Hindlimb muscle (tissue), 1 donor: ENCODE results near the gene OSBPL8. TPM values are rescaled to one million over a fixed set of nuclear protein-coding genes. Genes with fewer than 3 reads are reported as not detected.
"Not testable (repeated sequence)": the region's sequence is repeated elsewhere in the genome, so short reads cannot be mapped to it uniquely, and the experiment has no call there.

Experiments used
- DNase-seq: peaks from one replicate; pipeline ENCODE4 v3.0.0-alpha.2; 2013
- polyA plus RNA-seq: library from polyadenylated mRNA; unstranded; fragments of 120-200 nt; gene quantifications from one replicate; pipeline ENCODE4 v1.2.1, GENCODE V29; 2013; ENCODE audit not compliant: insufficient read length

Gene OSBPL8
- polyA plus RNA-seq, 1 donor: 23.9 TPM

GRCh38 chr12:76529226-76529918 is 30.2 kb downstream of the OSBPL8 start:
- DNase-seq: no peak

GRCh38 chr12:76523408-76523807 is 36.2 kb downstream of the OSBPL8 start:
- no peak for DNase-seq

GRCh38 chr12:76520348-76520747 is 39.2 kb downstream of the OSBPL8 start:
- DNase-seq: no peak

- no peak for DNase-seq
These were observed 40.0 kb downstream of the OSBPL8 start for GRCh38 chr12:76519538-76519937.

DNA sequence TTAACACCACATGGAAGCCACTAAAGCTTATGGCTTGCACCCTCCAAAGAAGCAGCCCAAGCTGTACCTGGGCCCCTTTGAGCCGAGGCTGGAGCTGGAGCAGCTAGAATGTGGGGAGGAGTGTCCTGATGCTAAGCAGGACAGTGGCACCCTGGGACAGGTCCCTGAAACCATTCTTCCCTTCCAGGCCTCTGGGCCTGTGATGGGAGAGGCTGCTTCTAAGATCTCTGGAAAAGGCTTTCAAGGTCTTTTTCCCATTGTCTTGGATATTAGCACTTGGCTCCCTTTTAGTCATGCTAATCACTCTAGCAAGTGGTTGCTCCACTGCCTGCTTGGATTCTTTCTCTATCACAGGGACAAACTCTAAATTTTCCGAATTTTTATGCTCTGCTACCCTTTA is 40.9 kb downstream of the OSBPL8 start:
- no peak for DNase-seq

- no peak for DNase-seq
These were observed 44.3 kb downstream of the OSBPL8 start for GRCh38 chr12:76515271-76515670.

DNA sequence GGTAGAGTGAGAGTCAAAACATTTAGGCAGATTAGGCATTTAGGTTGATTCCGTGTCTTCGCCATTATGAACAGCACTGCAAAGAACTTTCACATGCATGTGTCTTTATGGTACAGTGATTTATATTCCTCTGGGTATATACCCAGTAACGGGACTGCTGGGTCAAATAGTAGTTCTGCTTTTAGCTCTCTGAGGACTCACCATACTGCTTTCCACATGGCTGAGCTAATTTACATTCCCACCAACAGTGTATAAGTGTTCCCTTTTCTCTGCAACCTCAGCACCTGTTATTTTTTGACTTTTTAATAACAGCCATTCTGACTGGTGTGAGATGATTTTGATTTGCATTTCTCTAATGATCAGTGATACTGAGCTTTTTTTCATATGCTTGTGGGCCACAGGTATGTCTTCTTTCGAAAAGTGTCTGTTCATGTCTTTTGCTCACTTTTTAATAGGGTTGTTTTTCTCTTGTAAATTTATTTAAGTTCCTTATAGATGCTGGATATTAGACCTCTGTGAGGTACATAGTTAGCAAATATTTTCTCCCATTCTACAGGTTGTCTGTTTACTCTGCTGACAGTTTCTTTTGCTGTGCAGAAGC is 48.4 kb downstream of the OSBPL8 start:
- DNase-seq: not testable (repeated sequence)

- no peak for DNase-seq
These were observed 51.2 kb downstream of the OSBPL8 start for GRCh38 chr12:76508128-76508980.

- no peak for DNase-seq
These were observed 53.4 kb downstream of the OSBPL8 start for GRCh38 chr12:76506149-76506548.

DNA sequence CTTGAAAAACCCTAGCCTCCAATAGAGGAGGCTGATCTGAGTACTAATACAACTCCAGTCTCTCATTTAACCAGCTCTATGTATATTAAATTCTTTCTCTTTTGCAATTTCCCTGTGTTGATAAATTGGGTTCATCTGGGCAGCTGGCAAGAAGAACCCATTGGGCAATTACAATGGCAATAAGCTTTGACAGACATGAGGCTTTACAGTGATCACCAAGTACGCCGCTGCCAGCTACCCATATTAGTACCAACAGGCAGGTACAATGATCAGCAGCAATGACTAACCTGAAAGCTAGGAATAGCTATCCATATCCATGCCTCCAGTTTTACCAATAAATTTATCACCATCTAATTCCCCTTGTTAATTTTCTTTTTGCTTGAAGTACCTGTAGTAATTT is 54.5 kb downstream of the OSBPL8 start:
- DNase-seq: no peak

GRCh38 chr12:76504606-76505005 is 55.0 kb downstream of the OSBPL8 start:
- DNase-seq: no peak

- DNase-seq: no peak
These were observed 55.6 kb downstream of the OSBPL8 start for GRCh38 chr12:76503957-76504356.

DNA sequence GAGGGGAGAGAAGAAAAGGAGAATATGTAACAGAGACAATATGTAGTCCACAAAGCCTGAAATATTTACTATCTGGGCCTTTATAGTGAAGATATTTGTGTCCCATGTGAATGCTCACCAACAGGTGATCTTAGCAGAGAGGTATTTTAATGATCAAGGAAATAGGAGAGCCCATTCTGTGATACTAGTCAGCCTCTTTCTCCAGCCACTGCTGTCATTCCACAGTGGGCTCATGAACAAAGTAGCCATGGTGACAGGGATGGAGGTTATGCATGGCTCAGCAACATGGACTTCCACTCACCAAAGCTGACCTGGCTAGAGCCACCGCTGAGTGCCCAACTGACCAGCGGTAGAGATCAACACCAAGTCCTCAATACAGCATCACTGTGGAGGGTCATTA is 58.2 kb downstream of the OSBPL8 start:
- no peak for DNase-seq

DNA sequence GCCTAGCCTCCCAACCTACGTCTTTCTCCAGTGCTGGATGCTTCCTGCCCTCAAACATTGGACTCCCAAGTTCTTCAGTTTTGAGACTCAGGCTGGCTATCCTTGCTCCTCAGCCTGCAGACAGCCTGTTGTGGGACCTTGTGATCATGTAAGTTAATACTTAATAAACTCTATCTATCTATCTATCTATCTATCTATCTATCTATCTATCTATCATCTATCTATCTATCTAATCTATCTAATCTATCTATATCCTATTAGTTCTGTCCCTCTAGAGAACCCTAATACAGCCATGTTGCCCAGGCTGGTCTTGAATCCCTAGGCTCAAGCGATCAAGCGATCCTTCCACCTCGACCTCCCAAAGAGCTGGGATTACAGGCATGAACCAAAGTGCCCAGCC is 60.4 kb downstream of the OSBPL8 start:
- not testable (repeated sequence) for DNase-seq

- DNase-seq: no peak
These were observed 64.0 kb downstream of the OSBPL8 start for GRCh38 chr12:76495556-76495955.

DNA sequence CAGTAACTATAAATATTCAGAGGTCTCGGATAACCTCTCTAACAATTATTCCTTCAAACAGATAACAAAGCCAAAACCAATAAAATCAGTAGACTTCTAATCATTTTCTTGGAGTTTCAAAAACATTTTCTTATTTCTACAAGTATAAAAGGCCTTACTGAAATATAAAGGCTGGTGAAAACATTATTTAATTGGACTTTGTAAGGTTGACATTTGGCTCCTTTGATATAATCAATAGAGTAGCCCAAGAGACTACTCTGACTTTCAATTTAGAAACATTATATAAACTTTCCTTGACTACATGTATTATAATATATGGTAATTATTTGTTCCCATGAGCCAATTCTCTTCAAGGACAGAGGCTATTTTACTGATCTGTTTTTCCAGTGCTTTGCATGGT is 68.3 kb downstream of the OSBPL8 start:
- DNase-seq: no peak

DNA sequence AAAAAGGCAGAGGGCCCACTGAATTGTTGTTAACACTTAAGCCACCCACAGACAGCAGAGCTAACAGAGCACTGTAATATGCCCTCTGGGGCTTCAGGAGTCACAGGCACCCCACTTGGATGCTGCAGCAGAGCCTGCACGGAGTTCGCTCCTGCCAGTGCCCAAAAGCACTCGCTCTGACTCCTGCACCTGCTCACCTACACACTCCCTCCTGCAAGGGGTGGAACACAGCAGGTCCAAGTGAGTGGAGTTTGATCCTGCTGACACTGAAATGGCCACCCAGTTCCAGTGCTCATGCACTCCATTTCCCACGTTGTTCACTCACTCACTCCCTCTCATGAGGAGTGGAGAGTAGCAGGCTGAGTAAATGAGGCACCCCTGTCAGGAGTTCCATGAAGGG is 68.8 kb downstream of the OSBPL8 start:
- no peak for DNase-seq

DNA sequence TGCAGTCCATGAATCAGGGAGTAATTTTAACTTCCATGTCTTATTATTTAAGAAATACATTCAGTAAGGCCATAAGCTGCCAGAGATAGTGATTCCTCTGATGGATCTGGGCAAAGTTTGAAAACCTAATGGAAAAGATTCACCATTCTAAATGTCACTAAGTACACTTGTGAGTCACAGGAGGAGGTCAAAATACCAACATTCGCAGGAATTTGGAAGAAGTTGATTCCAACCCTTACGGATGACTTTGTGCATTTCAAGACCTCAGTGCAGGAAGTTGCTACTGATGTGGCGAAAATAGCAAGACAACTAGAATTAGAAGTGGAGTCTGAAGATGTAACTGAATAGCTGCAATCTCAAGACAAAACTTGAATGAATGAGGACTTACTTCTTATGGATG is 69.8 kb downstream of the OSBPL8 start:
- DNase-seq: no peak

- no peak for DNase-seq
These were observed 73.6 kb downstream of the OSBPL8 start for GRCh38 chr12:76486011-76486410.

- no peak for DNase-seq
These were observed 78.8 kb downstream of the OSBPL8 start for GRCh38 chr12:76480796-76481195.

DNA sequence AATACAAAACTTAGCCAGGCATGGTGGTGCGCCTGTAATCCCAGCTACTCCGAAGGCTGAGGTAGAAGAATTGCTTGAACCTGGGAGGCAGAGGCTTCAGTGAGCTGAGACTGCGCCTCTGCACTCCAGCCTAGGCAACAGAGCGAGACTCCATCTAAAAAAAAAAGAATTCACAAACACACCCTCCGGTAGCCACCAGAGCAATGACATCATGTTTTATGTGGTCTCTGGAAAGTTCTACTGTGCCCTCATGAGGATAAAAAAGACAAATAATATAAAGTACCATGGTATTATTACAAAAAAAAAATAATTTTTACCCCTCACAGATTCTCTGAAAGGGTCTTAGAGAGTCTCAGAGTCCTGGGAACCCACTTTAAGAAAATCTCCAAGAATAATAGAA is 81.5 kb downstream of the OSBPL8 start:
- no peak for DNase-seq

DNA sequence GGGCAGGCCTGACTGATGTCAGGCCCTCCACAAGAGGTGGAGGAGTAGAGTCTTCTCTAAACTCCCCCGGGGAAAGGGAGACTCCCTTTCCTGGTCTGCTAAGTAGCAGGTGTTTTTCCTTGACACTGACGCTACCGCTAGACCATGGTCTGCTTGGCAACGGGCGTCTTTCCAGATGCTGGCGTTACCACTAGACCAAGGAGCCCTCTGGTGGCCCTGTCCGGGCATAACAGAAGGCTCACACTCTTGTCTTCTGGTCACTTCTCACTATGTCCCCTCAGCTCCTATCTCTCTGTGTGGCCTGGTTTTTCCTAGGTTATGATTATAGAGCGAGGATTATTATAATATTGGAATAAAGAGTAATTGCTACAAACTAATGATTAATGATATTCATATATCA is 86.7 kb downstream of the OSBPL8 start:
- not testable (repeated sequence) for DNase-seq

- DNase-seq: no peak
These were observed 88.0 kb downstream of the OSBPL8 start for GRCh38 chr12:76471579-76471978.
